HG03095 (cell line): ENCODE results near the gene OR51I2.

ENCODE experiments used
- ATAC-seq: cut with Tn5 transposase; IDR thresholded peaks from one replicate; pipeline ENCODE4 v1.9.1; 2021; ENCODE audit warnings: moderate library complexity; ENCODE audit not compliant: unreplicated experiment

OR51I2 gene

GRCh38 chr11:5449023-5449422 lies at the start of gene OR51I2:
OR51I2 (plus strand) TSS chr11:5449323; CDS start chr11:5453489, 4,166 bp downstream.
- ATAC-seq = no peak

- no peak for ATAC-seq
Observed at GRCh38 chr11:5405173-5405572, 44.0 kb upstream of the OR51I2 start.

GRCh38 chr11:5420993-5421392 lies 28.1 kb upstream of the OR51I2 start:
- ATAC-seq = no peak

- ATAC-seq = no peak
Observed at GRCh38 chr11:5421811-5422210, 27.3 kb upstream of the OR51I2 start, which contains the start of gene OR51Q1. OR51Q1 (plus strand) TSS chr11:5422111; CDS start chr11:5422201, 90 bp downstream.

GRCh38 chr11:5423131-5423530 lies 26.0 kb upstream of the OR51I2 start:
- no peak for ATAC-seq

- no peak for ATAC-seq
Observed at GRCh38 chr11:5441414-5441813, 7.7 kb upstream of the OR51I2 start, which contains the start of gene OR51I1. OR51I1 (minus strand) TSS chr11:5441514; CDS start chr11:5441514, 0 bp downstream.

- no peak for ATAC-seq
Observed at GRCh38 chr11:5443835-5444393, 5.2 kb upstream of the OR51I2 start.

- ATAC-seq = no peak
Observed at GRCh38 chr11:5449432-5449831, 309 bp downstream of the OR51I2 start.

GRCh38 chr11:5460983-5461621 lies 12.0 kb downstream of the OR51I2 start:
- ATAC-seq = no peak

GRCh38 chr11:5467527-5467926 lies 18.4 kb downstream of the OR51I2 start:
- no peak for ATAC-seq

GRCh38 chr11:5473921-5474320 lies 24.8 kb downstream of the OR51I2 start:
- ATAC-seq = no peak

GRCh38 chr11:5476186-5476819 lies 27.2 kb downstream of the OR51I2 start:
- ATAC-seq = peak; percentile 70

- ATAC-seq = no peak
Observed at GRCh38 chr11:5486003-5486402, 36.9 kb downstream of the OR51I2 start.

- no peak for ATAC-seq
Observed at GRCh38 chr11:5486421-5486820, 37.3 kb downstream of the OR51I2 start.

GRCh38 chr11:5488385-5488784 lies 39.3 kb downstream of the OR51I2 start, which contains the start of gene OR52D1:
OR52D1 (plus strand) TSS chr11:5488685; CDS start chr11:5488707, 22 bp downstream.
- ATAC-seq = no peak

GRCh38 chr11:5488798-5489399 lies 39.8 kb downstream of the OR51I2 start:
- ATAC-seq = no peak

GRCh38 chr11:5489576-5490357 lies 40.6 kb downstream of the OR51I2 start:
- no peak for ATAC-seq

GRCh38 chr11:5499671-5500070 lies 50.5 kb downstream of the OR51I2 start:
- ATAC-seq = no peak

- no peak for ATAC-seq
Observed at GRCh38 chr11:5500393-5500801, 51.3 kb downstream of the OR51I2 start.

- ATAC-seq = no peak
Observed at GRCh38 chr11:5504403-5504921, 55.3 kb downstream of the OR51I2 start.
